Measurements from ENCODE around the gene IL20RA.
"Not testable (repeated sequence)": the region's sequence is repeated elsewhere in the genome, so short reads cannot be mapped to it uniquely, and the experiment has no call there.

IL20RA gene, protein sequence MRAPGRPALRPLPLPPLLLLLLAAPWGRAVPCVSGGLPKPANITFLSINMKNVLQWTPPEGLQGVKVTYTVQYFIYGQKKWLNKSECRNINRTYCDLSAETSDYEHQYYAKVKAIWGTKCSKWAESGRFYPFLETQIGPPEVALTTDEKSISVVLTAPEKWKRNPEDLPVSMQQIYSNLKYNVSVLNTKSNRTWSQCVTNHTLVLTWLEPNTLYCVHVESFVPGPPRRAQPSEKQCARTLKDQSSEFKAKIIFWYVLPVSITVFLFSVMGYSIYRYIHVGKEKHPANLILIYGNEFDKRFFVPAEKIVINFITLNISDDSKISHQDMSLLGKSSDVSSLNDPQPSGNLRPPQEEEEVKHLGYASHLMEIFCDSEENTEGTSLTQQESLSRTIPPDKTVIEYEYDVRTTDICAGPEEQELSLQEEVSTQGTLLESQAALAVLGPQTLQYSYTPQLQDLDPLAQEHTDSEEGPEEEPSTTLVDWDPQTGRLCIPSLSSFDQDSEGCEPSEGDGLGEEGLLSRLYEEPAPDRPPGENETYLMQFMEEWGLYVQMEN

GRCh38 chr6:137044366-137045221 is at the start of gene IL20RA:
IL20RA (minus strand) TSS chr6:137044965; CDS start chr6:137044728, 237 bp downstream.
- no peak for DNase-seq

DNA sequence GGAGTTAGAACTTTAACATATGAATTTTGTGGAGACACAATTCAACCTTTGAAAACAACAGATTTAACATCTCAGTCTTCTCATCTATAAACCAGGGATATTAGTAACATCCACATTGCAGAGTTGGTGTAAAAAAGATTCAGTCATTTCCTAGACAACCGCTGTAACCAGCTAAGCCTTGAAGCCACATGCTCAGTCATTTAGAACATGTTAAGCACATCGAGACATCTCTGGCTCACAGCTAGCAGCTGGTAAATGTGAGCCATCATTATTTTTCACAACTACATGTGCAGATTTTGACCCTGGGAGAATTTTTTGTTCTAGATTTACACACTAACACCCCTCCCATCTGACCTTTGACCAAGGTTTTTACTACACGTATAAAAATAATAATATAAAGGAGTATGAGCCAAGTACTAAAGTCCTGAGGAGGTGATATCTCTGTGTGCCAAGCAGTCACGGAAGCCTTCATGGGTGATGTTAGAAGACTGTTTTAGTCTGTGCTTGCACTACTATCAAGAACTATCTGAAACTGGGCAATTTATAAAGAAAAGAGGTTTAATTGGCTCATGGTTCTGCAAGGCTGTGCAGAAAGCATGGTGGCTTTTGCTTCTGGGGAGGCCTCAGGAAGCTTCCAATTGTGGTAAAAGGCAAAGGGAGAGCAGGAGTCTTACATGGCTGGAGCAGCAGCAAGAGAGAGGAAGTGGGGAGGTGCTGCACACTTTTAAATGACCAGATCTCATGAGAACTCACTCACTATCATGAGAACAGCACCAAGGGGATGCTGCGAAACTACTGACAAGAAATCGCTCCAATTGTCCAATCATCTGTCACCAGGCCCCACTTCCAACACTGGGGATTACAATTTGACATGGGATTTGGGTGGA is 48.7 kb upstream of the IL20RA start:
- DNase-seq = no peak

DNA sequence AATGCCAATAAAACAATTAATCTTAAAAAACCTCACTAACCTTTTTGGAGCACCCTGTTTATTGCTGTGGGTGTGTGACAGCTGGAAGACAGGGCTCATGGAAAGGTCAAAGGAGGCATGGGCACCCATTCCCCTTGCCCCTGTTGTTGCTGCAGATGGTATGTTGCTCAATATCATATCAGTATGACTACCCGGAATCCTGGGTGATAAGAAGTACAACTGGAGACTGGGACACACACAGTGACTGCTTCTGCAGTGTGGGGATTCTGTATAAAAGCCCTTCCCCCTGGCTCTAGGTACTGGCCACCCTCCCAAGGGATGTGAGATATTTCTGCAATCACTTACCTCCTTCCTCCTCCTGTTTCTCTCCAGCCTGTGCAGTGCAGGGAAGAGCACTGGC is 47.3 kb upstream of the IL20RA start:
- DNase-seq = no peak

DNA sequence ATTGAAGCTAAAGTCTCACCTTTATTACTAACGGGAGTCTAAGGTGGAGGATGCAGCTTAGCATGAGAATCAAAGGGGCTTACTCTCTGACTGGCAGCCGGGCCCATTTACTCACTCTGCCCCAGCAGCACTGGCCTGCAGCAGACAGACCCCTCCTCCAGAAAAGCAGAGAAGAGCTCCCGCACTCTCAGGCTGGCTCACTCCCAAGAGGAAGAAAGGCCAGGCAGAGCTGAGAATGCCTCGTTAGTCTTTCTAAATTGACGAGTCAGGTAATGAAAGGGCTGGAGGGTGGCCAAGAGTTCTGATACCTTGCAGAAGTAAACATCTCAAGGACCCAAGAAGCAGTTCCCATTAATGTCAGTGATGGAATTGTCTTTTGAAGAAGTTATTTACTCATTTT is 44.5 kb upstream of the IL20RA start:
- peak; percentile 96 for DNase-seq

DNA sequence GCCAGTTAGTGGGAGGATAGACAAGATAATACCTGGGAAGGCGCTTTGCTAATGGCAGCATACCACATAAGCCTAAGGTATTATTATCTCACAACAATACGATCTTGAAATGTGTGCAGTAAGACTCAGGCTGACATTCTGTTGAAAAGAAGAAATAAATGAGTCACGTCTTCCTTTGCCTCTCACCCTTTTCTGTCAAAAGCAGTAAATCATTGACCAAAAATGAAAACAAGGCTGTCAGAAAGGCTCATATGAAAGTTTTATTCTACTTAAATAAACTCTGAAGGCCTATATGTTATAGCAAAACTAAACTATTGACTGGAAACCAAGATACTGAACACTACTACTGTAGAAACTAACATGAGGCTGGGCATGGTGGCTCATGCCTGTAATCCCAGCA is 43.1 kb upstream of the IL20RA start:
- no peak for DNase-seq

- DNase-seq = no peak
Observed at GRCh38 chr6:137086031-137086430, 41.3 kb upstream of the IL20RA start.

GRCh38 chr6:137084865-137085617 is 40.3 kb upstream of the IL20RA start:
- no peak for DNase-seq

GRCh38 chr6:137084090-137084489 is 39.3 kb upstream of the IL20RA start:
- no peak for DNase-seq

DNA sequence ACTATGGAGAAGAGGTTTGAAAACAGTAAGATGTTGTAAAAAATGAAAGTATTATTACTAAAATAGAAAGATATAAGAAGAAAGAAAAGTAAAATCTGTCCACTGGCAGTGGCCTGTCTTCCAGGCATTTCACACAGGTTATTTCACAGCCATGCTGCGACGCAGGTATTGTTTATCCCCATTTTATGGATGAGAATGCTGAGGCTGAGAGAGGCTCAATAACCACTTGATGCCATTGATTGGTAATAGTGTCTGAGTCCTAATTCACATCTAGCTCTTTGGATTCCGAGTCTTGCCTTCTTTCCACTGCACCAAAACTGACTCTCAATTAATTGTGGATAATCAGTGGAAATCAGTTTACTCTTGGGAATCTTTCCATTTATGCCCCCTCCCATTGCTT is 37.2 kb upstream of the IL20RA start:
- DNase-seq = no peak

DNA sequence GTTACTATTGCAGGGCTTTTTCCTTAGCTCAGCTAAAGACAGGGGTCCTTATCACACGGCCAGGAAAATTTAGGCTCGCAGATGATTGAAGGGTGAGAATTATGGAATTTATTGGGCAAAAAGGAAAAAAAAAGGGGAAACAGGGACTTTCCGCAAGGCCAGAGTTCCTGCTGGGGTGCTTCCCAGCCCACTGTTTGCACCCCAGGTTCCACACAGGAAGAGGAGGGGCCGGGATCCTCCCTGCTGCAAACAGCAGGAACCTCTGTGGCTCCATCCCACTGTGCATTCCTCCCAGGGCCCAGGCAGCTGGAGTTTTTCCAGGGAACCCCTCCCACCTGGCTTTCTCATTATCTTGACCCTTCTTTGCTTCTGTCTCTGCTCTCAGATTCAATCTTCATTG is 35.9 kb upstream of the IL20RA start:
- DNase-seq = no peak

- peak; percentile 68 for DNase-seq
Observed at GRCh38 chr6:137076277-137077068, 31.7 kb upstream of the IL20RA start.

DNA sequence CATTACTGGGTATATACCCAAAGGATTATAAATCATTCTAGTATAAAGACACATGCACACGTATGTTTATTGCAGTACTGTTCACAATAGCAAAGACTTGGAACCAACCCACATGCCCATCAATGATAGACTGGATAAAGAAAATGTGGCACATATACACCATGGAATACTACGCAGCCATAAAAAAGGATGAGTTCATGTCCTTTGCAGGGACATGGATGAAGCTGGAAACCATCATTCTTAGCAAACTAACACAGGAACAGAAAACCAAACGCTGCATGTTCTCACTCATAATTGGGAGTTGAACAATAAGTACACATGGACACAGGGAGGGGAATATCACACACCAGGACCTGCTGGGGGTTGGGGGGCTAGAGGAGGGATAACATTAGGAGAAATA is 31.0 kb upstream of the IL20RA start:
- not testable (repeated sequence) for DNase-seq

DNA sequence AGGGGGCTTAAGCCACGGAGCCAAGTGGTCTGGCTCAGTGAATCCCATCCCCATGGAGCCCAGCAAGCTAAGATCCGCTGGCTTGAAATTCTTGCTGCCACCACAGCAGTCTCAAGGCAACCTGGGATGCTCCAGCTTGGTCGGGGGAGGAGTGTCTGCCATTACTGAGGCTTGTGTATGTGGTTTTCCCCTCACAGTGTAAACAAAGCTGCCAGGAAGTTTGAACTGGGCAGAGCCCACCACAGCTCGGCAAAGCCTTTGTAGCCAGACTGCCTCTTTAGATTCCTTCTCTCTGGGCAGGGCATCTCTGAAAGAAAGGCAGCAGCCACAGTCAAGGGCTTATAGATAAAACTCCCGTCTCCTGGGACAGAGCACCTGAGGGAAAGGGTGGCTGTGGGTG is 25.5 kb upstream of the IL20RA start:
- no peak for DNase-seq

- DNase-seq = no peak
Observed at GRCh38 chr6:137067399-137067798, 22.6 kb upstream of the IL20RA start.

DNA sequence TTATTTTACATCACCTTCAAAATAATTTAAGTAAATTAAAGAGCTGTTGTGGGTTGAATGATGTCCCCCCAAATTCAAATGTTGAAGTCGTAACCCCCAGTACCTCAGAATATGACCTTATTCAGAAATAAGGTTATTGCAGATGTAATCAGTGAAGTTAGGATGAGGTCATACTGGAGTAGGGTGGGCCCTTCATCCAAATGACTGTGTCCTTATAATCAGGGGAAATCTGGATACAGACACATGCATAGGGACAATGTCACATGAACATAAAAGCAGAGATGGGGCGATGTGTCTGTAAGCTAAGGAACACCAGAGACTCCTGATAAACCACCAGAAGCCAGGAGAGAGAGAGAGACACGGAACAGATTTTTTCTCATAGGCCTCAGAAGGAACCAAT is 13.3 kb upstream of the IL20RA start:
- no peak for DNase-seq

GRCh38 chr6:137056121-137056880 is 11.5 kb upstream of the IL20RA start:
- DNase-seq = no peak

- DNase-seq = no peak
Observed at GRCh38 chr6:137051790-137052472, 7.2 kb upstream of the IL20RA start.

- no peak for DNase-seq
Observed at GRCh38 chr6:137049095-137049494, 4.3 kb upstream of the IL20RA start.

- DNase-seq = no peak
Observed at GRCh38 chr6:137046871-137047412, 2.2 kb upstream of the IL20RA start.

Data from DMS79 treated with DMSO at 0.1 percent for 48 hours (cell line).